Fibroblast of skin of left quadriceps (primary cell): ENCODE results near the gene GNB5.
"Not testable (repeated sequence)": the region's sequence is repeated elsewhere in the genome, so short reads cannot be mapped to it uniquely, and the experiment has no call there.

Source experiments
- DNase-seq, 2 experiments: peaks; one replicate each; pipeline ENCODE4 v3.0.0-alpha.2; 2013; ENCODE audit warnings: low read depth in 2 of 2

The GNB5 gene

GRCh38 chr15:52191207-52191606 is at the start of gene GNB5:
Gene GNB5, minus strand, starts transcription at chr15:52191392. Its CDS starts 6,716 bp downstream, at chr15:52184676.
- no peak for DNase-seq

GRCh38 chr15:52240166-52240565 is 49.0 kb upstream of the GNB5 start:
- no peak for DNase-seq

- DNase-seq: not testable (repeated sequence)
Measured at GRCh38 chr15:52238989-52239525, 47.9 kb upstream of the GNB5 start.

- DNase-seq: no peak
Measured at GRCh38 chr15:52238149-52238548, 47.0 kb upstream of the GNB5 start.

- no peak for DNase-seq
Measured at GRCh38 chr15:52236013-52236412, 44.8 kb upstream of the GNB5 start.

- no peak for DNase-seq
Measured at GRCh38 chr15:52234596-52235541, 43.7 kb upstream of the GNB5 start.

GRCh38 chr15:52233405-52233804 is 42.2 kb upstream of the GNB5 start:
- no peak for DNase-seq

GRCh38 chr15:52232327-52232726 is 41.1 kb upstream of the GNB5 start:
- DNase-seq: no peak

GRCh38 chr15:52230073-52230472 is 38.9 kb upstream of the GNB5 start:
- no peak for DNase-seq

GRCh38 chr15:52228921-52229320 is 37.7 kb upstream of the GNB5 start:
- DNase-seq: no peak

- peak; percentile 45 to 47 for DNase-seq
Measured at GRCh38 chr15:52227456-52227855, 36.3 kb upstream of the GNB5 start.

GRCh38 chr15:52225230-52225629 is 34.0 kb upstream of the GNB5 start:
- DNase-seq: no peak

GRCh38 chr15:52224211-52224610 is 33.0 kb upstream of the GNB5 start:
- no peak for DNase-seq

GRCh38 chr15:52221730-52222129 is 30.5 kb upstream of the GNB5 start:
- DNase-seq: no peak

GRCh38 chr15:52220937-52221660 is 29.9 kb upstream of the GNB5 start:
- DNase-seq: no peak

GRCh38 chr15:52220251-52220650 is 29.1 kb upstream of the GNB5 start:
- DNase-seq: no peak

GRCh38 chr15:52218816-52219215 is 27.6 kb upstream of the GNB5 start:
- no peak for DNase-seq

- DNase-seq: no peak
Measured at GRCh38 chr15:52218371-52218770, 27.2 kb upstream of the GNB5 start.

- no peak for DNase-seq
Measured at GRCh38 chr15:52217186-52217585, 26.0 kb upstream of the GNB5 start.

- no peak for DNase-seq
Measured at GRCh38 chr15:52214553-52214952, 23.4 kb upstream of the GNB5 start.

- DNase-seq: no peak
Measured at GRCh38 chr15:52213206-52213605, 22.0 kb upstream of the GNB5 start.

- peak; percentile 34 to 39 for DNase-seq
Measured at GRCh38 chr15:52208306-52208946, 17.2 kb upstream of the GNB5 start.
